ENCODE measurements around the gene FAM72C.
"Not testable (repeated sequence)": the region's sequence is repeated elsewhere in the genome, so short reads cannot be mapped to it uniquely, and the experiment has no call there.

DNA sequence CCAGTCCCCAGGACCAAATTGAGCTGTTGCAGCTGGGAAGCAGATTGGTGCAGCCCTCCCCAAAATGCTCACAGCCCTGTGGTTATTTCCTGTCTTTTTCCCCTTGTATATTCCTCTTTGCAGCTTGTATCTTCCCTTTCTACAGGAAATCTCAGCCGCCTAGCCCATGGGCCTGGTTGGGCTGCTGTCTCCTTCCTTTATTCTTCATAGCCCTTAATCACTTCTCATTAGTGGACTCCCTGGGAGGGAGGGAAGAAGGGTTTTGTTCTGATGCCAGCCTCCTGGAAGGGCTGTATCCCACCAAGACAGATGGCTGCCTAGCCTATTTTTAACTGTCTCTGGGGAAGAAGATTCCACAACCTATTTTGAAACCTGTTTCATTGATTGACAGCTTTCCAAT is 32.5 kb upstream of the FAM72C start:
- TF ChIP-seq, protein P1, sequence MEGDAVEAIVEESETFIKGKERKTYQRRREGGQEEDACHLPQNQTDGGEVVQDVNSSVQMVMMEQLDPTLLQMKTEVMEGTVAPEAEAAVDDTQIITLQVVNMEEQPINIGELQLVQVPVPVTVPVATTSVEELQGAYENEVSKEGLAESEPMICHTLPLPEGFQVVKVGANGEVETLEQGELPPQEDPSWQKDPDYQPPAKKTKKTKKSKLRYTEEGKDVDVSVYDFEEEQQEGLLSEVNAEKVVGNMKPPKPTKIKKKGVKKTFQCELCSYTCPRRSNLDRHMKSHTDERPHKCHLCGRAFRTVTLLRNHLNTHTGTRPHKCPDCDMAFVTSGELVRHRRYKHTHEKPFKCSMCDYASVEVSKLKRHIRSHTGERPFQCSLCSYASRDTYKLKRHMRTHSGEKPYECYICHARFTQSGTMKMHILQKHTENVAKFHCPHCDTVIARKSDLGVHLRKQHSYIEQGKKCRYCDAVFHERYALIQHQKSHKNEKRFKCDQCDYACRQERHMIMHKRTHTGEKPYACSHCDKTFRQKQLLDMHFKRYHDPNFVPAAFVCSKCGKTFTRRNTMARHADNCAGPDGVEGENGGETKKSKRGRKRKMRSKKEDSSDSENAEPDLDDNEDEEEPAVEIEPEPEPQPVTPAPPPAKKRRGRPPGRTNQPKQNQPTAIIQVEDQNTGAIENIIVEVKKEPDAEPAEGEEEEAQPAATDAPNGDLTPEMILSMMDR (IDR thresholded peaks at IDR 0.05), result not testable (repeated sequence)
- not testable (repeated sequence) for TF ChIP-seq POLR2A (IDR thresholded peaks at IDR 0.05)

All from heart left ventricle (tissue), 13 donors.